ENCODE data around the gene NHLRC4. TPM values are rescaled to one million over a fixed set of nuclear protein-coding genes. Genes with fewer than 3 reads are reported as not detected.

Gene NHLRC4
- total and polyA plus RNA-seq, 2 of the 4 experiments (the other 2 are of a cell fraction): 0.72 to 0.84 TPM

DNA sequence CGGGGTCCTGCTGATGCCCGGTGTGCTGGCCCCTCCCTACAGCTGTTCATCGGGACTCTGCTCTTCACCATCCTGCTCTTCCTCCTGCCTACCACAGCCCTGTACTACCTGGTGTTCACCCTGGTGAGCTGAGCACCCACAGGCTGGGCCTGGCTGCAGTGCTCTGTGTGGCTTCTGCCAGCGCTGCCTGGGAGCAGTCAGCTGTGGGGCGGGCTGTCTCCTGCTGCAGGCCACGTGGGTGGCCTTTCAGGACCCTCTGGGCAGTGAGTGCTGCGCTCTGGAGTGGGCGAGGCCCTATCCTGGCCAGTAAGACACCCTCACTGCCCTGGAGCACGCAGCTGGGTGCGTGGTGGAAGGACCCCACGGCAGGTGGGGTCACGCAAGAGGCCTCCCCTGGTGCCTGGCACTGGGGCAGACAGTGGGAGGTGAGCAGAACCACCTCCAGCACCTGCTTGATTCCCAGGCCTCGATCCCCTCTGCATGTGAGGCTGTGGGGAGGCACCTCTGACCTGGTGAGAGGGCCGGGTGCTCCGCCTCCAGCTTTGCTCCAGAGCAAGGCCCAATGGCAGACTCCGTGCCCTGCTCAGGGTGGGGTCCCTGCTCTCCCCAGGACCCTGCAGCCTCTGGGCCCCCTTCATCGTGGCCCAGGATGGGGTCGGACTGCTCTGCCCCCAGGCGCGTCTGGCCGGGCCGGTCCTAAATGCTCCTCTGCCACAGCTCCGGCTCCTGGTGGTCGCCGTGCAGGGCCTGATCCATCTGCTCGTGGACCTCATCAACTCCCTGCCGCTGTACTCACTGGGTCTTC lies 13.5 kb downstream of the NHLRC4 start:
- no peak overlapping the region for H3K4me2 ChIP-seq (ENCODE audit: low read depth, low read length)
- H2BK5ac ChIP-seq (ENCODE audit: low read depth, low read length, poor library complexity, severe bottlenecking): no peak overlapping the region
- POLR2A ChIA-PET (ENCODE audit: unreplicated experiment): no interaction called here
- H4K5ac ChIP-seq (ENCODE audit: low read depth, low read length): no peak overlapping the region
- no peak overlapping the region for H3K4me3 ChIP-seq (ENCODE audit: insufficient read depth, low read depth, low read length)
- no peaks in the 10 kb centered on the region for H3K9me3 ChIP-seq (ENCODE audit: control insufficient read depth, insufficient read depth, low read length)
- in situ Hi-C loops (cut with MboI; ENCODE audit: low sequenced_read_pairs): no loop called here
- ATAC-seq (ENCODE audit: low read depth) (no peak), DNase-seq (no peak)
- no peak overlapping the region for H2BK15ac ChIP-seq (ENCODE audit: low read depth, low read length)
- TF ChIP-seq MAFK (IDR thresholded peaks at IDR 0.05; ENCODE audit: low read depth, low read length): no peak
- TF ChIP-seq CEBPB (IDR thresholded peaks at IDR 0.05; ENCODE audit: low read depth, low read length): no peak
- TF ChIP-seq RFX5 (IDR thresholded peaks at IDR 0.05; ENCODE audit: low read depth, low read length): no peak
- TF ChIP-seq RAD21 (IDR thresholded peaks at IDR 0.05; ENCODE audit: low read length): no peak
- TF ChIP-seq, protein P1, sequence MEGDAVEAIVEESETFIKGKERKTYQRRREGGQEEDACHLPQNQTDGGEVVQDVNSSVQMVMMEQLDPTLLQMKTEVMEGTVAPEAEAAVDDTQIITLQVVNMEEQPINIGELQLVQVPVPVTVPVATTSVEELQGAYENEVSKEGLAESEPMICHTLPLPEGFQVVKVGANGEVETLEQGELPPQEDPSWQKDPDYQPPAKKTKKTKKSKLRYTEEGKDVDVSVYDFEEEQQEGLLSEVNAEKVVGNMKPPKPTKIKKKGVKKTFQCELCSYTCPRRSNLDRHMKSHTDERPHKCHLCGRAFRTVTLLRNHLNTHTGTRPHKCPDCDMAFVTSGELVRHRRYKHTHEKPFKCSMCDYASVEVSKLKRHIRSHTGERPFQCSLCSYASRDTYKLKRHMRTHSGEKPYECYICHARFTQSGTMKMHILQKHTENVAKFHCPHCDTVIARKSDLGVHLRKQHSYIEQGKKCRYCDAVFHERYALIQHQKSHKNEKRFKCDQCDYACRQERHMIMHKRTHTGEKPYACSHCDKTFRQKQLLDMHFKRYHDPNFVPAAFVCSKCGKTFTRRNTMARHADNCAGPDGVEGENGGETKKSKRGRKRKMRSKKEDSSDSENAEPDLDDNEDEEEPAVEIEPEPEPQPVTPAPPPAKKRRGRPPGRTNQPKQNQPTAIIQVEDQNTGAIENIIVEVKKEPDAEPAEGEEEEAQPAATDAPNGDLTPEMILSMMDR (conservative IDR thresholded peaks at IDR 0.05; ENCODE audit: low read depth, low read length): no peak
- no peak for TF ChIP-seq SMC3 (IDR thresholded peaks at IDR 0.05; ENCODE audit: low read depth, low read length)
- TF ChIP-seq, protein P2, sequence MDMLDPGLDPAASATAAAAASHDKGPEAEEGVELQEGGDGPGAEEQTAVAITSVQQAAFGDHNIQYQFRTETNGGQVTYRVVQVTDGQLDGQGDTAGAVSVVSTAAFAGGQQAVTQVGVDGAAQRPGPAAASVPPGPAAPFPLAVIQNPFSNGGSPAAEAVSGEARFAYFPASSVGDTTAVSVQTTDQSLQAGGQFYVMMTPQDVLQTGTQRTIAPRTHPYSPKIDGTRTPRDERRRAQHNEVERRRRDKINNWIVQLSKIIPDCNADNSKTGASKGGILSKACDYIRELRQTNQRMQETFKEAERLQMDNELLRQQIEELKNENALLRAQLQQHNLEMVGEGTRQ (IDR thresholded peaks at IDR 0.05; ENCODE audit: low read depth, low read length): no peak
- TF ChIP-seq BHLHE40 (IDR thresholded peaks at IDR 0.05; ENCODE audit: low read depth, low read length): no peak
- TF ChIP-seq CHD1 (IDR thresholded peaks at IDR 0.05; ENCODE audit: low read depth, low read length): no peak
- TF ChIP-seq NFE2L2 (IDR thresholded peaks at IDR 0.05; ENCODE audit: low read depth, low read length): no peak
- H2AFZ ChIP-seq (replicated peaks; ENCODE audit: low read length, poor library complexity): no peak overlapping the region
- H3K27me3 ChIP-seq (ENCODE audit: control insufficient read depth, insufficient read depth, low read length): no peaks in the 10 kb centered on the region
- H3K27ac ChIP-seq (ENCODE audit: insufficient read depth, low read length): no peak overlapping the region
- H2AK9ac ChIP-seq (replicated peaks; ENCODE audit: low read depth, low read length, poor library complexity): no peak overlapping the region
- WGBS, 2 experiments (ENCODE audit: extremely low coverage in 2 of 2, insufficient read length in 1 of 2): 83% methylated on average over 7 of the region's 27 CpGs; no CpG with 5 or more reads in 1 of the 2 experiments
- peaks cover 0 to 3% of the 10 kb centered on the region in 2 experiments; a peak in 1 of 4 replicates for H3K79me1 ChIP-seq (ENCODE audit: low read depth in 1 of 2, low read length in 2 of 2)
- no peak overlapping the region for H3K9ac ChIP-seq (ENCODE audit: low read depth, low read length)
- no peak overlapping the region for H4K91ac ChIP-seq (ENCODE audit: insufficient read depth, low read depth, low read length)
- no peak overlapping the region for H3K4ac ChIP-seq (ENCODE audit: low read depth, low read length)
- H2AK5ac ChIP-seq (ENCODE audit: low read depth, low read length): no peak overlapping the region
- H3K36me3 ChIP-seq (ENCODE audit: control insufficient read depth, insufficient read depth, low read length): peaks cover 8% of the 10 kb centered on the region; the same call in 1 of the 2 replicates
- H2BK20ac ChIP-seq (ENCODE audit: low read depth, low read length): no peak overlapping the region
- CTCF ChIA-PET: no interaction called here
- no TSS peak for BruUV-seq (replicated peaks)
- no peak overlapping the region for H3K23ac ChIP-seq (ENCODE audit: low read depth, low read length)
- H3K9me1 ChIP-seq (ENCODE audit: insufficient read depth, low read length): no peaks in the 10 kb centered on the region
- no peaks in the 10 kb centered on the region for H4K20me1 ChIP-seq (ENCODE audit: insufficient read depth, low read length)
- H2BK120ac ChIP-seq (ENCODE audit: low read depth, low read length): no peak overlapping the region
- no peaks in the 10 kb centered on the region for H3K4me1 ChIP-seq (ENCODE audit: control insufficient read depth, insufficient read depth, low read length)
- dilution Hi-C loops (cut with HindIII; ENCODE audit: low sequenced_read_pairs, unreplicated experiment): no loop called here
- H3K18ac ChIP-seq (ENCODE audit: low read depth, low read length): no peak overlapping the region
- no peak overlapping the region for H3K14ac ChIP-seq (replicated peaks; ENCODE audit: low read depth, low read length)
- no peak overlapping the region for H4K8ac ChIP-seq (ENCODE audit: low read depth in 2 of 2, low read length in 2 of 2)
- intact Hi-C loops (cut with micrococcal nuclease): no loop called here
- no peak overlapping the region for H3K56ac ChIP-seq (ENCODE audit: extremely low read depth, insufficient read depth, low read length)
